GM19193 (cell line): ENCODE data around the gene OTULIN.

Experiments
- POLR2A ChIP-seq: IDR thresholded peaks from 4 replicates; pipeline ENCODE4 v1.6.1; 2011; ENCODE audit not compliant: insufficient read depth, insufficient read length; ENCODE audit errors: extremely low read depth

Gene OTULIN

DNA sequence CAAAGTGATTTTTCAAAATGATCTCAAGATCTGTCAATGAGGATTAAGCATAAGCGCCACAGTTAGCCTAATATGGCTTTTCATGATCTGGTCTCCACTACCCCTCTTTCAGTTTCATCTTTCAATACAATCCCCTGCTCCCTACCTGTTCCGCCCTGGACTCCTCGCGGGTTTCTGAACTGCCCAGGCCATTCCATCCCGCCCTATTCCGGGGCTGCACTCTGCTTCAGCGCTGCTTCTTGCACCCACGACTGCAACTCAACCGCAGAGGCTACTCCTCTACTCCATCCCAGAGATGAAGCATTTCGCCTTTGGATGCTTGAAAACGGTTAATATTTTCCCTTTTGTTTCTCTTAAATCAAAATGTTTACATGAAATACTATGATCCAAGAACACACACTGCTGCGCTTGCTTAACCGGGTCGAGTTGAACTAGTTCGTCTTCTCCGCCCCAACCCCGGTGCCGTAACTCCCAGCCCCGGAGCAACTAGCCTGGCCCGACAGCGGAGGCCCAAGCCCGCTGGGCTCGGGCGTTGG, 716 bp upstream of the OTULIN start:
- no peak for TF ChIP-seq POLR2A

DNA sequence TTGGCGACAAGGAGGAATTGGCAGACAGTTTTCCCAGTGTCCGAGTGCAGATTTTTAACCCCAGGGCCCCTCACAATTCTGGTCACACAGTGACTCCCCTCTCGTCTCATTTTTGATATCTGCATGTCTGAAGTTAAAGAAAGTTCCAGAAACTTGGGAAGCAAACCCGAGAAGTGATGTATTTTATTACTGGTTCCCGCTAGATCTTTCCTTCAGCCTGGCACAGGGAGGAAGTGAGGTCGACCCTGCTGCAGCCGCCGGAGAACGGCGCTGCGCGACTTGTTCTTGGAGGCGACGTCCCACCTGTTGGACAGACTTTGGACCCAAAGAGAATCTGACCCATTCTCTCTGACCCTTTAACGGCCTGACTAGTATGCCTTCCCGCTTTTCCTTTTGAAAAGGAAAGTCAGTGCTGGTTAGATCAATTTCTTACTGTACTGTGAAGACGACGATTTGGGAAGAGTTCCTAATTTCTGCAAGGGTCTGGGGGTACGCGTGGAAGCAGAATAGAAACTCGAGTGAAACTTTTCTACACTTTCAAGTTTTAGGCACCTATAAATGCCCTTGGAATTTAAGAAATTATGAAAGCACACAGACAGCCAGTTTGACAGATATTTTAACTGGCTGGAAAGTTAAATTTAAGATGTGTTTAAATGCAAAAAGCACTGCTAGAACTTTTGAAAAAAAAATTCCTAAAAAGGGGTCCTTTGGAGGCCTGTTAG, 744 bp downstream of the OTULIN start:
- no peak for TF ChIP-seq POLR2A

DNA sequence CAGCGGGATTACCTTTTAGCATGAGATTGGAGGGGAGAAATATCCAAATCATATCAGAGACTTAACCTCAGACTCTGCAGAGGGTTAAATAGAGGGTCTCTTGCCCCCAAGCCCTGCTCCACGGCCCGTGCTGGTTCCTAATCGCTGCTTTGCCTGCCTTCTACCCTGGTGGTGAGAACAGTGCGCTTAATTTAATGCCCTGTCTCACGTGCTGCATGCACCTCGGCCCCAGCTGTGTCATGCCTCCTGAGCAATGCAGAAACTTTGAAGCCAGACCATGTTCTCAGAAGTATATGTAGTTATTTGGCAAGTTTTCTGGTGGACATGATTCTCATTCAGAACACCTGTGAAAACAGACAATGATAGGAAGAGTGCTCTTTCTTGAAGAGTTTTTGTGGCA, 1.4 kb downstream of the OTULIN start:
- peak; percentile 51 for TF ChIP-seq POLR2A

DNA sequence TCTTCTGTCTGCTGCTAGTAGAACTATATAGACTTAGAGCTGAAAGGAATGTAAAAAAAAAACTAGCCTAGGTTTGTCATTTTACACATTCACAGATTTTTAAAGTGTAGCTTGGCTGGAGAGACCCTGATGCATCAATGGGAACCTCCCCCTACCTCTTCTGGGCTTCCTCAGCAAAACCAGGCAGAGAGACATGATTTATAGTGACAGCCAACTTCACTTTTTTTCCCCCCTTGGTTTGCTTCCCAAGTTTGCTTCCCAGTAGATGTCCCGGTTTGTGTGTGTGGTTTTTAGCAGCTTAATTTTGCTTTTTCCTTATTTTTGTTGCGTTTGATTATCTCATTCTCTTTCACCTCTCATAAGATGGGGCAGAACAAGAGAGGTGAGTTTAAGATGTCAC, 1.8 kb downstream of the OTULIN start:
- TF ChIP-seq POLR2A = no peak

DNA sequence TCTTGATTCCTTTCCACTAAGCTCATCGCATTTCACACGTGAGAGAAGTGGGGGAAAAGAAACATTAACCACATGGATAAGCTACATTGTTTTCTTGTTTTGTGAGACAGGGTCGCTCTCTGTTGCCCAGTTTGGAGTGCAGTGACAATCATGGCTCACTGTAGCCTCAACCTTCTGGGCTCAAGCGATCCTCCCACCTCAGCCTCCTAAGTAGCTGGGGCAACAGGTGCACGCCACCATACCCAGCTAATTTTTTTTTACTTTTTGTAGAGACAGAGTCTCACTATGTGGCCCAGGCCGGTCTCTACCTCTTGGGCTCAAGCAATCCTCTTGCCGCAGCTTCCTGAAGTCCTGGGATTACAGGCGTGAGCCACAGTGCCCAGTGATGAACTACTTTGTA, 2.8 kb downstream of the OTULIN start:
- TF ChIP-seq POLR2A = no peak

DNA sequence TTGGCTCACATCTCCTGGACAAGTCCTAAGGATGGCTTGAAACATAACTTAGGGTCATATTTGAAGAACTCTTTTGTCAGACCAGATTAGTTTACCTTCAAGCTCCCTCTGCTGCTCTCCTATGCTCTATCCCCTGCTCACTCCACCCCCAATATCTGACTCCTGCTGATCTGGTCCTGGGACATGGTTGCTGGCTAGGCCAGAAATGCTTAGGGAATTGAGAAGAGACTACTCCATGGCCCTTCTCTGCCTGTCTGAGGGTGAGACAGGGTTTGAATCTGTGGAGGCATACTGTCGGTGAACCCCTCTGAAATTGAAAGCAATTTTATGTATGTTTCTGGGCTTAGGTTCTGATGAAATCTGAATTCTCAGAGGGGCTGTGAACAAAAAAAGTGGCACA, 3.3 kb downstream of the OTULIN start:
- no peak for TF ChIP-seq POLR2A

DNA sequence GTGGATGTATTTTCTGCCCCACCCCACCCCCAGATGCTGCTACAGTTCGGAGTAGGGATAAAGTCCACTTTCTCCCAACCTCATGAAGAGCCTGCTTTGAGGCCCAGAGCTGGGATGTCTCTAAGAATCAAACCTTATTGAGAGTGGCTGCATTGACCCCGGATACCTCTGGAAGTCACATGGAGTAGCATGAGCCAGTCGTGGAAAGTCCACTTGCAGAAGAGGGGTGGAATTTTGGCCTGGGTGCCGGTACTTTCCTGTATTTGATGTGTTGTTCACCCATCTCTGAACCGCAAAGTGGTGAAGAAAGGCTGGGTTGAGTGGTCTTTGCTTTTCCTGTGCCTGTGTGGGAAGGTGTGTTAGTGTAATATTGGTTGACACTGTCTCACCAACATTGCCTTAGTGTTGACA, 3.7 kb downstream of the OTULIN start:
- TF ChIP-seq POLR2A = no peak

DNA sequence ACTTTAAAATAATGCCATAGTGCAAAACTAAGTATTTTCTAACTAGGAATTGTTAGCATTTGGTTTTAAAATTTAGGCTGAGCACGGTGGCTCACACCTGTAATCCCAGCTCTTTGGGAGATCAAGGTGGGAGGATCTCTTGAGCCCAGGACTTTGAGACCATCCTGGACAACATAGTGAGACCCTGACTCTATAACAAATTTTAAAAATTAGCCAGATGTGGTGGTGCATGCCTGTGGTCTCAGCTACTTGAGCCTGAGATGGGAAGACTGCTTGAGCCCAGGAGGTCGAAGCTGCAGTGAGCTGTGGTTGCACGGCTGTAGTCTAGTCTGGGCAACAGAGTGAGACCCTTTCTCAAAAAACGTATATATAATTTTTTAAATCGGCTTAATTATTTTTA, 4.9 kb downstream of the OTULIN start:
- no peak for TF ChIP-seq POLR2A

DNA sequence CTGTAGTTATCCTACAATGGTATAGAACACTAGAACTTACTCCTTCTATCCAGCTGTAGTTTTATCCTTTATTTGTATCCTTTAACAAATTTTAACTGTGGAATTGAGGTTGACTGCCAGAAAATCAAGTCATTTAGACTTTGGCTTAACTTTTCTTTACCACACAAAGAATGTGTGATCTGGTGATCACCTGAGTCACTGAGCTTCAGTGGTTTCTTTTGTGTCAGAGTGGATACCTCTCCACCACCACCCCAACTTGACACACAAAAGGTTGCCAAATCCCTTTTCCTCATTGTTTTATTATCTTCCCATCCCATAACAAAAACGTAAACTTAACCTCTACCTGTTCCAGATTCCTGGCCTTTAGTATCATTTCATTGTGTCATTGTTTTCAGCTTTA, 5.5 kb downstream of the OTULIN start:
- TF ChIP-seq POLR2A = no peak

DNA sequence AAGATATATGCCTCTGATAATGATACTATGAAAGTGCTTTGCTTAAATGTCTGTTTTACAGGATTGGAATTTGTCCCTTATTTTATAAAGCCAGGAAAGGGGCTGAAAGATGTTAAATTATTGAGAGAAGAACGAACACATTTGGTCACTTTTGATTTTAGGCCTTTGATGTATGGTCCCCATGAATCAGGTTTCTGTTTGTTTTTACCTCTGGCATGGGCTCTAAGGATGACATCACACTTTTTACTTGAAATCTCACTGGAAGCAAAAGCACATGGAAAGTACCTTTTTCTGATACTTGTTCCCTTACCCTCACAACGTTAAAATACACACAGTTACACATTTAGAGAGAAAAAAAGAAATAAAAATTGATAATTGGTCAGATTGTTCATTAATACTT, 6.9 kb downstream of the OTULIN start:
- no peak for TF ChIP-seq POLR2A

DNA sequence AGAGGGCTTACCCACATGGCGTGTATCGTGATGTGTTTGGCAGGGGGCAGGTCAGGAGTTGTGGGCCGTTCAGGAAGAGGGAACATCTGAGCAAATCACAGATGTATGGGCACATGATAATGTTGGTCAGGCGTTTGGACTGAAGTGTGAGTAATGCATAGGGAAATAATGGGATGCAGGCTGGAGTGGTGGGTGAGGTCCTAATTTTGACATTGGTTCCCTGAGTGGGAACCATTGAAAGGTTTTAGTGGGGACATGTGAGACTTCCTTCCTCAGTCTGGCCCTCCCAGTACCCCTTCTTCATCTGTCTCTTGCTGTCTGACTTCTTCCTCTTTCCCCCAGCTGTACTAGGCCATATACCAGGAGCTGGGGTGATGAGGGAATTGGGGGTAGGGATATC, 7.6 kb downstream of the OTULIN start:
- TF ChIP-seq POLR2A = no peak

DNA sequence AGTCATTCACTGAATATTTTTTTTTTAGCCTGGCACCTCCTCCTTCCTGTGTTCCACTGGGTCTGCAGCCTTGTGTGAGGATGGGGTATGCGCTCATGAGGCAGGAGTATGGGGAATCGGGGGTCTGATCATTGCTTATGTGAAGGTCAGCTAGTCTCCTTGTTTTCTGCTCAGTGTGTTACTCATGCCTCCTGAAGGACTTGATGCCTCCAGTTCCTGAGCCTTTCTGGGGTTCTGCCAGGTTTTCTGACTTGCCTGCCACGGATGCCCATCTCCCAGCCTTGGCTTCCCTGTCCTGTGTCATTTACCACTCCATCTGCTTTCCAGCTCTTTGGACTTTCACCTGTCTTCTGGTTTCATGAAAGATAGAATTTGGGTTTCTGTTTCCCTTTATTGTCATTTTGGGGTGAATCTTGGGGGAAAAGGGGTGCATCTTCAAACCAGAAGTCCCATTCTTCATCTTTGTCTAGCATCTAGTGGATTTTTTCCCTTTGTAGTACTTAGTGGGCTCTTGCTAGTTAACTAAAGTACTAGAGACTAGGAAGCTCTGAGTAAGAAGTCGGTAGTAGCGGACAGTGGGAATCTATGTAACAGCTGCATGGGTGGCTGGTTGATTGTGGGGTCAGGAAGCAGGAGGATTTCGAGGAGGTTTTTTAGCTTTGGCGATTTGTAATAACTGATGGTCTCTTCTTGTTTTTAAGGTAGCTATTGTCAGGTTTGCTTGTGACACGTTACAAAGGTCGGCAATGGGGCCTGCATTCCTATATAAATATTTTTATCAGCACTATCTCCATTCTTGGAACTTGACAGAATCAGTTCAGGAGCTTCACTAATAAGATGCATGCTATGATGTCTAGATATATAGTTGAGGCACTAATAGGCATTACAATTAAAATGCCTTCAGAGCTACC, 8.2 kb downstream of the OTULIN start:
- no peak for TF ChIP-seq POLR2A

DNA sequence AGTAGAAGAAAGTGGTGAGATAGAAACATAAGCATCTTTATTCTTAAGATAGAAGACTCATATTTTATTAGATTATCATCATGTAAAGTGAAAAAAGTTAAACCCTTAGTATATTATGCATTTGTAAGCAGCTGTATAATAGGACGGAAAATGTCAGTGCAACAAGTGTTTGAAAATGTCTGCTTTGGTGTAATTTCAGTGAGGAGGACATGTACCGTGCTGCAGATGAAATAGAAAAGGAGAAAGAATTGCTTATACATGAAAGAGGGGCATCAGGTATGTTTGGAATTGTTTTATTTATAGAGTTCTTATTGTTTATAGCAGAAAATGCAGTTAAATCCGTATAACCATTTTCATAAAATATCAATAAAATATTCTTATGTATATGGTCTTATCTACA, 8.9 kb downstream of the OTULIN start:
- TF ChIP-seq POLR2A = no peak

DNA sequence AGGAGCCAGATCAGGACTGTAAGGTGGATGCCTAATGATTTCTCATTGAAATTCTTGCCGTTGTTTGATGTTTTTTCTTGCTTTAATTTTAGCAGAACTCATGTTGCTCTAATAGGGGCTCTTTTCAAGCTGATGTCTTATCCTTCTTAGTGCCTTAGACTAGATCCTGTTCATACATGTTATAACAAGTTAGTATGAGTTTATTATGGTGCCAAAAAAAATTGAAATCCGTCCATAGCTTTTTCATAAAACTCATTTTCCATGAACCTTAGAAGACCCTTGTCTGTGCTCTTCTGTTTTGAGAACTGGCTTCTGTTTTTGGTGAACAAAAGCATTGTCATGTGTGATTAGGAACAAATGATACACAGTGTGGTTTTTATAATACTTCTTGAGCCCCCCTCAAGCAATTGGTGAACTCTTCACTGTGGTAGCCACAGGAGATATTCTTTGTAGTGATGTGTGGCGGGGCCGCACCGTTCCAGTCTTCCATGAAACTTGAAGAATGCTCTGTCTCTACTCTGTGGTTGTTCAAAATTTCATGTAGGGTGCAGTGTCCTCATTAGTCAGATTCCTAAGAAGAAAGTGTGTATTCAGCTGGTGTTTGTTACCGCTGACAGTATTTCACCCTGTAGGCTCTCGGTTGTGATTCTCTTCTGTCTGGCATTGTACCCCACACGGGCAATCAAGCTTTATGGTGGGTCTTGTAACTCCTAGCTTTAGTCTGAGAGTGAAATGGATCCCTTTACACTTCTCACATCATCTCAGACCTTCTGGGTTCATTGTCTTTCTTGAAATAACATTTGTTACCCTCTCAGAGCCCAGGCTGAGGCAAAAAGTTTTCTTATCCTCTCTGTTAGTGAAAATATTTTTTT, 10.7 kb downstream of the OTULIN start:
- TF ChIP-seq POLR2A = no peak

DNA sequence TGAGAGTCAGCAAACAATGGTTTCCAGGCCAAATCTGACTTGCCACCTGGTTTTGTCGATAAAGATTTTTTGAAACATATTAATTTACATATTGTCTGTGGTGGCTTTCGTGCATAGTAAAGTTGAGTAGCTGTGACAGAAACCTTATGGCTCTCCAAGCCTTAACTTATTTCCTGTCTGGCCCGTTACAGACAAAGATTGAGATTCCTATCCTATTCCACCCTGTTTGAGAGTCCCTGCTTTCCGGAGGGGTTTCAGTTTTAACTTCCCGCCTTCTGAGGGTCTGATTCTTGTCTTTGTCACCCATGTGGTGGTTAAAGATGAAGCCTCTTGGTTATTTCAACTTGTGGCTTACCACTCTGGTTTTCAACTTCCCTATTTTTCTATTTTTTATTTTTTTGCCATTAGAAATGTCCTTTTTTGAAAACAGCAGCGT, 11.4 kb downstream of the OTULIN start:
- TF ChIP-seq POLR2A = no peak
